H1 (cell line): ENCODE data around the gene LMO4. TPM values are rescaled to one million over a fixed set of nuclear protein-coding genes. Genes with fewer than 3 reads are reported as not detected.

ENCODE experiments used
- CTCF ChIA-PET: fragments of 300-600 bp; sonication (Branson Sonifier 250); formaldehyde crosslinking; loops from one replicate; lab custom pipeline; 2021; ENCODE audit not compliant: partially characterized antibody; lab: Charles Lee
- POLR2A ChIA-PET: fragments of 300-600 bp; sonication (Branson Sonifier 250); formaldehyde crosslinking; loops from one replicate; lab custom pipeline; 2021; ENCODE audit warnings: inconsistent platforms; ENCODE audit not compliant: partially characterized antibody; lab: Charles Lee
- DNase-seq, 2 experiments: peaks; one replicate each; pipeline versions ENCODE4 v3.0.0 to v3.0.0-alpha.2; 2010 to 2022; ENCODE audit warnings: low spot score in 2 of 2, low read depth in 1 of 2, mixed read lengths in 1 of 2
- FAIRE-seq: peaks from 2 replicates; lab custom pipeline; 2011; peaks lifted over from hg19 to GRCh38; lab: Jason Lieb, UNC
- H2AFZ ChIP-seq: 2 replicates; pipeline ENCODE4 v1.8.1; 2012; ENCODE audit warnings: low read length, inconsistent platforms
- H2AK5ac ChIP-seq: 2 replicates; pipeline ENCODE4 v1.6.1; 2013; ENCODE audit warnings: low read depth, low read length
- H2BK120ac ChIP-seq: replicated peaks from 2 replicates; pipeline ENCODE3; 2013; ENCODE audit warnings: low read depth, low read length, inconsistent platforms
- H2BK12ac ChIP-seq: 2 replicates; pipeline ENCODE4 v1.6.1; 2013; ENCODE audit warnings: low read depth, low read length
- H2BK15ac ChIP-seq: 2 replicates; pipeline ENCODE4 v1.6.1; 2013; ENCODE audit warnings: low read length
- H2BK20ac ChIP-seq: 2 replicates; pipeline ENCODE4 v1.6.1; 2013; ENCODE audit warnings: low read length
- H2BK5ac ChIP-seq: 2 replicates; pipeline ENCODE4 v1.6.1; 2013; ENCODE audit warnings: low read depth, low read length
- H3K14ac ChIP-seq: 2 replicates; pipeline ENCODE4 v1.6.1; 2013; ENCODE audit warnings: inconsistent platforms; ENCODE audit not compliant: insufficient read length
- H3K18ac ChIP-seq: 2 replicates; pipeline ENCODE4 v1.6.1; 2013; ENCODE audit warnings: low read length; ENCODE audit errors: extremely low read depth
- H3K23ac ChIP-seq: 2 replicates; pipeline ENCODE4 v1.6.1; 2013; ENCODE audit warnings: inconsistent platforms; ENCODE audit not compliant: insufficient read length
- H3K23me2 ChIP-seq: 2 replicates; pipeline ENCODE4 v1.6.1; 2013; ENCODE audit warnings: low read depth, low read length
- H3K27ac ChIP-seq: 2 replicates; pipeline ENCODE4 v1.6.1; 2011; ENCODE audit warnings: low read depth, low read length, inconsistent platforms
- H3K27me3 ChIP-seq, 4 experiments: replicated peaks in 1 of 4; 1 replicate in 1 of 4; 2 replicates in 3 of 4; pipeline versions ENCODE4 v1.6.1 to v1.8.1; 2011 to 2013; ENCODE audit warnings: low read length in 3 of 4, mild to moderate bottlenecking in 3 of 4, inconsistent platforms in 2 of 4, mixed read lengths in 2 of 4, moderate library complexity in 1 of 4; ENCODE audit not compliant: control insufficient read depth in 3 of 4, insufficient read depth in 3 of 4; ENCODE audit errors: extremely low read depth in 1 of 4
- H3K36me3 ChIP-seq, 4 experiments: 2 replicates each; pipeline versions ENCODE4 v1.6.1 to v1.8.1; 2011 to 2013; ENCODE audit warnings: mild to moderate bottlenecking in 4 of 4, low read length in 3 of 4, moderate library complexity in 2 of 4, control low read depth in 1 of 4, inconsistent platforms in 1 of 4; ENCODE audit not compliant: insufficient read depth in 4 of 4, control insufficient read depth in 2 of 4
- H3K4ac ChIP-seq: replicated peaks from 2 replicates; pipeline ENCODE3; 2013; ENCODE audit warnings: low read length, low read depth, mixed read lengths, inconsistent platforms; ENCODE audit not compliant: insufficient read length
- H3K4me1 ChIP-seq, 4 experiments: replicated peaks in 1 of 4; 1 replicate in 1 of 4; 2 replicates in 3 of 4; pipeline versions ENCODE4 v1.6.1 to v1.8.1; 2011 to 2013; ENCODE audit warnings: low read length in 3 of 4, inconsistent platforms in 2 of 4, mixed read lengths in 1 of 4; ENCODE audit not compliant: insufficient read depth in 4 of 4, control insufficient read depth in 3 of 4
- H3K4me2 ChIP-seq, 2 experiments: 2 replicates each; pipeline versions ENCODE4 v1.6.1 to v1.8.1; 2011 to 2013; ENCODE audit warnings: low read depth in 2 of 2, low read length in 2 of 2, control low read depth in 1 of 2, inconsistent platforms in 1 of 2, mild to moderate bottlenecking in 1 of 2; ENCODE audit not compliant: insufficient read depth in 1 of 2
- H3K4me3 ChIP-seq, 4 experiments: fragments of 200-600, 300-600 bp in 1 of 4; sonication (generic), shearing (Covaris generic), sonication (Bioruptor Twin) in 1 of 4; 2 replicates each; pipeline versions ENCODE4 v1.5.1 to v1.8.1; 2011 to 2016; ENCODE audit warnings: low read length in 4 of 4, low read depth in 3 of 4, control low read depth in 2 of 4, inconsistent platforms in 2 of 4, mild to moderate bottlenecking in 2 of 4, mixed read lengths in 1 of 4, moderate library complexity in 1 of 4; ENCODE audit not compliant: insufficient read depth in 2 of 4; ENCODE audit errors: extremely low read depth in 1 of 4
- H3K56ac ChIP-seq: replicated peaks from 2 replicates; pipeline ENCODE3; 2013; ENCODE audit warnings: low read depth, mild to moderate bottlenecking, mixed read lengths, low read length, inconsistent platforms; ENCODE audit not compliant: insufficient read length
- H3K79me1 ChIP-seq: 2 replicates; pipeline ENCODE4 v1.6.1; 2013; ENCODE audit warnings: low read depth, low read length, control low read depth
- H3K79me2 ChIP-seq, 2 experiments: 2 replicates each; pipeline versions ENCODE4 v1.6.1 to v1.8.1; 2012 to 2013; ENCODE audit warnings: low read length in 2 of 2, mild to moderate bottlenecking in 2 of 2, inconsistent platforms in 1 of 2; ENCODE audit not compliant: insufficient read depth in 2 of 2, control insufficient read depth in 1 of 2
- H3K9ac ChIP-seq, 4 experiments: replicated peaks in 1 of 4; 1 replicate in 1 of 4; 2 replicates in 3 of 4; pipeline versions ENCODE4 v1.6.1 to v1.8.1; 2011 to 2013; ENCODE audit warnings: low read depth in 3 of 4, low read length in 3 of 4, control low read depth in 2 of 4, mild to moderate bottlenecking in 2 of 4, moderate library complexity in 2 of 4, inconsistent platforms in 1 of 4; ENCODE audit errors: extremely low read depth in 1 of 4
- H3K9me3 ChIP-seq, 2 experiments: 2 replicates each; pipeline versions ENCODE4 v1.6.1 to v1.8.1; 2012 to 2013; ENCODE audit warnings: mild to moderate bottlenecking in 2 of 2, moderate library complexity in 2 of 2, control low read depth in 1 of 2, inconsistent platforms in 1 of 2, low read depth in 1 of 2, low read length in 1 of 2, mixed read lengths in 1 of 2; ENCODE audit not compliant: insufficient read depth in 2 of 2
- H4K20me1 ChIP-seq, 2 experiments: replicated peaks in 1 of 2; 2 replicates each; pipeline versions ENCODE3 to v1.8.1; 2011 to 2013; ENCODE audit warnings: inconsistent platforms in 2 of 2, low read length in 2 of 2, mild to moderate bottlenecking in 1 of 2; ENCODE audit not compliant: insufficient read depth in 2 of 2, control insufficient read depth in 1 of 2
- H4K5ac ChIP-seq: 2 replicates; pipeline ENCODE4 v1.6.1; 2013; ENCODE audit warnings: low read length, low read depth, mixed read lengths, inconsistent platforms; ENCODE audit not compliant: insufficient read length
- H4K8ac ChIP-seq: 2 replicates; pipeline ENCODE4 v1.8.0; 2013; ENCODE audit warnings: mild to moderate bottlenecking, moderate library complexity, low read length, inconsistent platforms; ENCODE audit not compliant: insufficient read depth; ENCODE audit errors: extremely low read depth
- H4K91ac ChIP-seq: replicated peaks from 2 replicates; pipeline ENCODE3; 2013; ENCODE audit warnings: low read length, mixed read lengths, inconsistent platforms; ENCODE audit not compliant: insufficient read length
- GABPA ChIP-seq: IDR thresholded peaks from 2 replicates; pipeline ENCODE4 v1.6.1; 2011; ENCODE audit warnings: mild to moderate bottlenecking, low read length, moderate library complexity, borderline replicate concordance; ENCODE audit not compliant: insufficient read depth
- TAF7 ChIP-seq: optimal IDR thresholded peaks from 2 replicates; pipeline ENCODE3; 2011; ENCODE audit warnings: low read depth, mild to moderate bottlenecking, inconsistent platforms, low read length, moderate library complexity, borderline replicate concordance
- ZNF274 ChIP-seq: IDR thresholded peaks from 2 replicates; pipeline ENCODE4 v1.7.0; 2012; ENCODE audit warnings: low read length, borderline replicate concordance; ENCODE audit errors: extremely low read depth
- polyA plus RNA-seq, 7 experiments: library from polyadenylated mRNA; depleted of rRNA in 3 of 7; stranded (reverse) in 5 of 7; unstranded in 2 of 7; fragments of >200 nt in 5 of 7; fragments of 200-250 nt in 2 of 7; gene quantifications; 1 replicate in 5 of 7; 2 replicates in 1 of 7; 4 replicates in 1 of 7; pipeline versions ENCODE4 v1.2.1 to v1.2.3, GENCODE V29; 2011 to 2013; ENCODE audit warnings: missing spikeins in 2 of 7, mixed read lengths in 2 of 7
- total RNA-seq: library from RNA; stranded (reverse); fragmentation: NEBNext Ultra II Directional; extraction: Animal tissue kit (Norgen Biotek cat#: 25700); gene quantifications from 2 replicates; pipeline ENCODE4 v1.2.1, GENCODE V29; 2021
- TF ChIP-seq, protein P1 (sequence below): IDR thresholded peaks from 2 replicates; pipeline ENCODE4 v1.6.1; 2011; ENCODE audit warnings: low read length, improper control_type of control experiment

Gene LMO4
- total and polyA plus RNA-seq, 2 of the 8 experiments (the other 6 are each of a cell fraction or from before 2014, with no cell fraction given) = 71.7 to 98.7 TPM

DNA sequence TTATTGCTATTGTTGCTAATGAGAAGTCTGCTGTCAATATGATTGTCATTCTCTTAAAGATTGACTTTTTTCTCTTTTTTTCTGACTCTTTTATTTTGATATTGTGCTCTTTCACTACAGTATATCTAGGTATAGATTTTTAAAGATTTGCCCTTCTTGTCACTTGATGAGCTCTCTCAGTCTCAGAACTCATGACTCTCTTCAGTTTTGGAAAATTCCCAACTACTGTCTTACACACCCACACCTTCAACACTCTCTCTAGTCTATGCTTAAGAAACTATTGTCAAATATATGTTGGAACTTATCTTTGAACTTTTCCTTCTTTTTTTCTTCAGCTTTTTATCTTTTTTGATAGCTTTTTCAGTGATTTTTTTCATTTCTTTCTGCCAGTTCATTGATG is 50.6 kb downstream of the LMO4 start:
- DNase-seq (no peak), FAIRE-seq (no peak)
- H3K4me3 ChIP-seq = no peak overlapping the region
- no peaks in the 10 kb centered on the region for H3K4me1 ChIP-seq
- no peaks in the 10 kb centered on the region for H3K79me1 ChIP-seq
- H3K56ac ChIP-seq = no peak overlapping the region
- H2BK120ac ChIP-seq = no peak overlapping the region
- H2AFZ ChIP-seq = no peak overlapping the region
- no peaks in the 10 kb centered on the region for H3K36me3 ChIP-seq
- H4K8ac ChIP-seq = no peak overlapping the region
- POLR2A ChIA-PET = interaction anchor here (0.6 kb wide), 1 partner anchor 253 kb away, joined by 3 read pairs; no protein-coding TSS in a partner anchor
- no peaks in the 10 kb centered on the region for H3K27me3 ChIP-seq
- no peaks in the 10 kb centered on the region for H3K23me2 ChIP-seq
- no peak overlapping the region for H2BK5ac ChIP-seq
- H3K23ac ChIP-seq = no peak overlapping the region
- no peak overlapping the region for H2BK12ac ChIP-seq
- CTCF ChIA-PET = interaction anchor here (1.0 to 1.1 kb wide), 2 partner anchors 10 to 27 kb away, joined by 3 to 4 read pairs; no protein-coding TSS in a partner anchor
- TF ChIP-seq GABPA = no peak
- no peak for TF ChIP-seq ZNF274
- TF ChIP-seq, protein P1, sequence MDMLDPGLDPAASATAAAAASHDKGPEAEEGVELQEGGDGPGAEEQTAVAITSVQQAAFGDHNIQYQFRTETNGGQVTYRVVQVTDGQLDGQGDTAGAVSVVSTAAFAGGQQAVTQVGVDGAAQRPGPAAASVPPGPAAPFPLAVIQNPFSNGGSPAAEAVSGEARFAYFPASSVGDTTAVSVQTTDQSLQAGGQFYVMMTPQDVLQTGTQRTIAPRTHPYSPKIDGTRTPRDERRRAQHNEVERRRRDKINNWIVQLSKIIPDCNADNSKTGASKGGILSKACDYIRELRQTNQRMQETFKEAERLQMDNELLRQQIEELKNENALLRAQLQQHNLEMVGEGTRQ = no peak
- TF ChIP-seq TAF7 = no peak
- H3K9me3 ChIP-seq = 0 out of 4 replicates have a peak, but pooled peaks cover 0 to 2% of the 10 kb centered on the region in 2 experiments
- no peak overlapping the region for H2AK5ac ChIP-seq
- no peak overlapping the region for H4K91ac ChIP-seq
- H3K9ac ChIP-seq = no peak overlapping the region
- H4K5ac ChIP-seq = no peak overlapping the region
- no peak overlapping the region for H3K4me2 ChIP-seq
- H2BK15ac ChIP-seq = no peak overlapping the region
- no peak overlapping the region for H3K27ac ChIP-seq
- H3K14ac ChIP-seq = no peak overlapping the region
- no peak overlapping the region for H2BK20ac ChIP-seq
- no peaks in the 10 kb centered on the region for H4K20me1 ChIP-seq
- no peaks in the 10 kb centered on the region for H3K79me2 ChIP-seq
- no peak overlapping the region for H3K4ac ChIP-seq
- H3K18ac ChIP-seq = no peak overlapping the region
